MCF 10A (cell line): ENCODE measurements around the gene C2CD4A. TPM values are rescaled to one million over a fixed set of nuclear protein-coding genes. Genes with fewer than 3 reads are reported as not detected.

Experiments used
- BruUV-seq: library from RNA; stranded (reverse); fragments of 400-500 nt; replicated peaks from 2 replicates; lab custom pipeline; 2021; lab: Mats Ljungman, UMichigan
- CTCF ChIA-PET: fragments of 300-600 bp; sonication (Branson Sonifier 250); formaldehyde crosslinking; extraction: SDS; loops from one replicate; lab custom pipeline; 2021; ENCODE audit warnings: antibody characterized with exemption, inconsistent platforms; lab: Yijun Ruan, JAX
- POLR2A ChIA-PET: fragments of 300-600, 350-650 bp; sonication (Branson Sonifier 250); formaldehyde crosslinking; extraction: SDS; loops from one replicate; lab custom pipeline; 2020; ENCODE audit warnings: antibody characterized with exemption, inconsistent platforms; lab: Yijun Ruan, JAX
- DNase-seq: peaks from one replicate; pipeline ENCODE4 v3.0.0-alpha.2; 2018; ENCODE audit not compliant: unreplicated experiment
- H3K27ac Mint-ChIP-seq: one replicate; pipeline ENCODE4 v1.8.0; 2022; ENCODE audit warnings: mild to moderate bottlenecking, low read depth, mixed read lengths; ENCODE audit not compliant: unreplicated experiment
- H3K27me3 Mint-ChIP-seq: one replicate; pipeline ENCODE4 v1.8.0; 2022; ENCODE audit warnings: mixed read lengths; ENCODE audit not compliant: insufficient read depth, unreplicated experiment
- H3K36me3 Mint-ChIP-seq: one replicate; pipeline ENCODE4 v1.8.0; 2022; ENCODE audit warnings: mild to moderate bottlenecking, moderate library complexity, mixed read lengths; ENCODE audit not compliant: insufficient read depth, unreplicated experiment
- H3K4me1 Mint-ChIP-seq: one replicate; pipeline ENCODE4 v1.8.0; 2022; ENCODE audit warnings: mixed read lengths; ENCODE audit not compliant: insufficient read depth, unreplicated experiment
- H3K4me3 Mint-ChIP-seq: one replicate; pipeline ENCODE4 v1.8.0; 2022; ENCODE audit warnings: mild to moderate bottlenecking, moderate library complexity, mixed read lengths; ENCODE audit not compliant: unreplicated experiment
- H3K9me3 Mint-ChIP-seq: one replicate; pipeline ENCODE4 v1.8.0; 2022; ENCODE audit warnings: mixed read lengths; ENCODE audit not compliant: unreplicated experiment
- intact Hi-C: fragments of 100-400 bp; cut with micrococcal nuclease; formaldehyde crosslinking; loops from 2 replicates; pipeline ENCODE4 v1.14.1; 2022
- total RNA-seq: library from RNA; stranded (reverse); gene quantifications from 2 replicates; pipeline ENCODE4 v1.2.3, GENCODE V29; 2022
- TF ChIP-seq, protein P1 (sequence below): fragments of 200-600 bp; IDR thresholded peaks from one replicate; pipeline ENCODE4 v1.8.0; 2022; ENCODE audit warnings: antibody characterized with exemption, mild to moderate bottlenecking; ENCODE audit not compliant: unreplicated experiment

Gene C2CD4A
- total RNA-seq, 1 experiment from 2014 or later: 0.16 TPM

GRCh38 chr15:62026487-62027262 lies 40.1 kb upstream of the C2CD4A start:
- intact Hi-C loops: no loop called here
- no peak for DNase-seq
- BruUV-seq: no TSS peak
- Mint-ChIP-seq H3K27me3 (no peaks in the 10 kb centered on the region), H3K4me1 (peaks cover 5% of the 10 kb centered on the region), H3K27ac (no peak overlapping the region), H3K4me3 (no peak overlapping the region), H3K36me3 (peaks cover 27% of the 10 kb centered on the region), H3K9me3 (no peaks in the 10 kb centered on the region)
- TF ChIP-seq, protein P1, sequence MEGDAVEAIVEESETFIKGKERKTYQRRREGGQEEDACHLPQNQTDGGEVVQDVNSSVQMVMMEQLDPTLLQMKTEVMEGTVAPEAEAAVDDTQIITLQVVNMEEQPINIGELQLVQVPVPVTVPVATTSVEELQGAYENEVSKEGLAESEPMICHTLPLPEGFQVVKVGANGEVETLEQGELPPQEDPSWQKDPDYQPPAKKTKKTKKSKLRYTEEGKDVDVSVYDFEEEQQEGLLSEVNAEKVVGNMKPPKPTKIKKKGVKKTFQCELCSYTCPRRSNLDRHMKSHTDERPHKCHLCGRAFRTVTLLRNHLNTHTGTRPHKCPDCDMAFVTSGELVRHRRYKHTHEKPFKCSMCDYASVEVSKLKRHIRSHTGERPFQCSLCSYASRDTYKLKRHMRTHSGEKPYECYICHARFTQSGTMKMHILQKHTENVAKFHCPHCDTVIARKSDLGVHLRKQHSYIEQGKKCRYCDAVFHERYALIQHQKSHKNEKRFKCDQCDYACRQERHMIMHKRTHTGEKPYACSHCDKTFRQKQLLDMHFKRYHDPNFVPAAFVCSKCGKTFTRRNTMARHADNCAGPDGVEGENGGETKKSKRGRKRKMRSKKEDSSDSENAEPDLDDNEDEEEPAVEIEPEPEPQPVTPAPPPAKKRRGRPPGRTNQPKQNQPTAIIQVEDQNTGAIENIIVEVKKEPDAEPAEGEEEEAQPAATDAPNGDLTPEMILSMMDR: no peak
- CTCF ChIA-PET: interaction anchor here (0.6 to 1.3 kb wide), 3 partner anchors 48 to 155 kb away, joined by 3 read pairs; no protein-coding TSS in a partner anchor
- POLR2A ChIA-PET: interaction anchor here (0.7 kb wide), 1 partner anchor 46 kb away, joined by 3 read pairs; no protein-coding TSS in a partner anchor

DNA sequence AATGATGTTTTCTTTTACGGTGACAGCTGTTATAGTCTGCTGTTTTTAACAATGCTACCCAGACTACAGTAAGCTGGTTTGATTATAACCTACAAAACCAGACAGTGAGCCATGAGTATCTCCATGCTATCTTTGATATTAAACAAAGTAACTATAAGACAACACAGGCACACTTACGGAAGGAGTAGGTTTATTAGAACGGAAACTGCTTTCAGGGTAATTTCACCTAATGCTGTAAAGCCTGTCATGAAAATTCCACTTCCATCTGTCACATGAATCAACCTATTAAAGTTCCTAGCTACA lies 39.6 kb upstream of the C2CD4A start:
- Mint-ChIP-seq H3K9me3 (no peaks in the 10 kb centered on the region), H3K4me3 (no peak overlapping the region), H3K36me3 (peaks cover 23% of the 10 kb centered on the region), H3K4me1 (peaks cover 5% of the 10 kb centered on the region), H3K27ac (no peak overlapping the region), H3K27me3 (no peaks in the 10 kb centered on the region)
- BruUV-seq: no TSS peak
- POLR2A ChIA-PET: interaction anchor here (0.7 kb wide), 1 partner anchor 45 kb away, joined by 3 read pairs; no protein-coding TSS in a partner anchor
- CTCF ChIA-PET: interaction anchor here (0.6 to 1.0 kb wide), 2 partner anchors 47 to 155 kb away, joined by 3 read pairs; no protein-coding TSS in a partner anchor
- TF ChIP-seq, protein P1: no peak
- intact Hi-C loops: no loop called here
- no peak for DNase-seq

DNA sequence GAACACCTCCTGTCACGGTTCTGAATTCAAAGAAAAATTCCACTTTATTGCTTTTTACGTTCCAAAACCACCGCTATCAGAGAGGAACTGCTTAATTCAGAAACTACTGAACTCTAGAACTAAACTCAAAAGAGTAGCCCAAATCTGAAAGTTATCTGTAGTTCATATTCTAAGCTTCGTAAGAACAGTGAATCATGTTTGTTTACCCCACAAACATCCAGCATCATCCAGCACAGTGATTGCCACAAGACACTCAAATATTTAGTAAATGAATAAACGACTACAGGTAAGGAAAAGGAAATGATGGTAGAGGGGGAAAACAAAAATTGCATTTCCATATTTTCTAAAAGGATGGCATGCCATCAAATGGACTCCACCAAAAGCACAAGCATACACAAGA lies 38.9 kb upstream of the C2CD4A start:
- no peaks in the 10 kb centered on the region for H3K27me3 Mint-ChIP-seq
- no TSS peak for BruUV-seq
- ChIA-PET POLR2A (no interaction called here), CTCF (interaction anchor here (0.5 to 0.7 kb wide), 2 partner anchors 31 to 96 kb away, joined by 3 read pairs; no protein-coding TSS in a partner anchor)
- DNase-seq: no peak
- peaks cover 19% of the 10 kb centered on the region for H3K36me3 Mint-ChIP-seq
- peaks cover 5% of the 10 kb centered on the region for H3K4me1 Mint-ChIP-seq
- no peaks in the 10 kb centered on the region for H3K9me3 Mint-ChIP-seq
- intact Hi-C loops: no loop called here
- H3K27ac Mint-ChIP-seq: no peak overlapping the region
- TF ChIP-seq, protein P1: no peak
- no peak overlapping the region for H3K4me3 Mint-ChIP-seq

DNA sequence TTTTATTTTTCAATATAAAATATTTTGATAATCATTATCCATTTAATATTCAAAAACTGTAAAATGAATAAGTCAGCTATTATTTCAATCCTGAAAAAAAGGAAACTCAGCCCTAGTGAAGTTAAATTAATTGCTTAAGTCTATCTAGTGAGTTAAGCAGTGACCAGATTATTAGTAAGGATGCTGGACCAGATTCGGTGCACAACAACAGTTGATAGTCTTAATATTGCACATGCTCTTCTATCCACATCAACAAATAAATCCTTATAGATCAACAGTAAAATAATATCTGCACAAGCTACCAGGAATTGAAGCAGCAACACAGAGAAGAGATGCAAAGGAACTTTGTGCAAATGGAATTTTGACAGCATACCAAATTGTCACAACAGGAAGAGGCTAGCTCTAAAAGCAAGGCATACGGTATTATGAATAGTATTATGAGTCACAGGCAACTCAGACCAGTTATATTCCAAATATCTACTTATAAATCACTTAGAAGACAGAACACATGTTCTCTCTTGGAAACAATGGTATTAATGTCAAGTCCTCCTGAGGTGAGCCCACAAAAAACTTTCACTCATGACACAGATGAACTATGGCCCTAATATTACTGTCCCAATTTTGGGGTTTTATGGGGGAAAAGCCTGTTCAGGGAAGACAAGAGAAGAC lies 31.4 kb upstream of the C2CD4A start:
- intact Hi-C loops: no loop called here
- H3K4me1 Mint-ChIP-seq: peaks cover 9% of the 10 kb centered on the region
- TF ChIP-seq, protein P1: no peak
- ChIA-PET POLR2A (interaction anchor here (0.6 to 1.0 kb wide), 5 partner anchors 11 to 1244 kb away, joined by 3 read pairs; partner anchors contain the start of gene VPS13C), CTCF (interaction anchor here (0.6 to 1.2 kb wide), 2 partner anchors 25 to 151 kb away, joined by 3 to 4 read pairs; partner anchors contain the start of gene VPS13C)
- no peaks in the 10 kb centered on the region for H3K27me3 Mint-ChIP-seq
- H3K36me3 Mint-ChIP-seq: peaks cover 21% of the 10 kb centered on the region
- peak; percentile 34 for DNase-seq
- H3K4me3 Mint-ChIP-seq: no peak overlapping the region
- H3K27ac Mint-ChIP-seq: peak overlapping the region; percentile 14
- no TSS peak for BruUV-seq
- H3K9me3 Mint-ChIP-seq: no peaks in the 10 kb centered on the region
